GM12873 (cell line): ENCODE data around the gene RCOR2.

Experiments
- CTCF ChIP-seq: IDR thresholded peaks from 2 replicates; pipeline ENCODE4 v1.5.1; 2012; ENCODE audit warnings: low read depth, mild to moderate bottlenecking, moderate library complexity, low read length, control low read depth; ENCODE audit not compliant: insufficient read depth; ENCODE audit errors: missing control alignments

The RCOR2 gene

DNA sequence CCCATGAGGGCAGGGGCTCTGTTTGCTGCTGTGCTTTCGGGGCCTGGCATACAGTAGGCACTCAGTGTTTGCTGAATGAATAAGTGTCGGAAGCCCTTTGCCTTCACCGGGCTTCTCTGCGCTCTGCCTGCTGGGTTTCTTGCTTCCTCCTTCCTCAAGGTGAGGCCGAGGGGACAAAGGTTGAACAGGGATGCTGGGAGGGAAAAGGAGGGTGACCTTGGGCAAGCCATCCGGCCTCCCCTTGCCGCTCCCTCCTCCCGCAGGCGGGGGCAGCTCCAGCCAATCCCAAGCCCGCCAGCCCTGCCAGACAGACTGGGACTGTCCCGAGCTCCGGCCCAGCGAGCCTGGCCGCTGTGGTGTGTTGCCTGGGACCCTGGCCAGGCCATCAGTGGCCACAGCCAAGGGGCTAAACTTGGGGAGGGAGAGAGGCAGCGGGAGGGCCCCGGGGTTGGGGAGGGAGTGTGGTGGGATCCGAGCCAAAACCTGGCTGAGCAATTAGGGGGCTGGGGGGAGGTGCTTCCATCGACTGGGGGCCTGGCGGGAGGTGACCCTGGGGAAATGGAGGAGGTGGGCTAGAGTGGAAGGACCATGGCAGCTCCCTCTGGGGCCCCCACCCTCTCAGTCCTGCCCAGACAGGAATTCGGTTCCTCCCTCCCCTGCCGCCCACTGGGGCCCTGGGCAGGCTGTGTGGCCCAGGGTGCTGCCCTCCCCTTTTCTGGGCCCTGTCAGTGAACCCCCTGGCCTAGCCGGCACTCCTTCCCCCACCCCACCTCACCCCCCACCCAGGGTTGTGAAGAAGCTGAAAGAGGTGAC lies 3.4 kb upstream of the RCOR2 start:
- no peak for TF ChIP-seq CTCF

- TF ChIP-seq CTCF: no peak
Measured at GRCh38 chr11:63919267-63920125, 2.5 kb upstream of the RCOR2 start.

GRCh38 chr11:63918507-63919191 lies 1.7 kb upstream of the RCOR2 start:
- TF ChIP-seq CTCF: no peak

DNA sequence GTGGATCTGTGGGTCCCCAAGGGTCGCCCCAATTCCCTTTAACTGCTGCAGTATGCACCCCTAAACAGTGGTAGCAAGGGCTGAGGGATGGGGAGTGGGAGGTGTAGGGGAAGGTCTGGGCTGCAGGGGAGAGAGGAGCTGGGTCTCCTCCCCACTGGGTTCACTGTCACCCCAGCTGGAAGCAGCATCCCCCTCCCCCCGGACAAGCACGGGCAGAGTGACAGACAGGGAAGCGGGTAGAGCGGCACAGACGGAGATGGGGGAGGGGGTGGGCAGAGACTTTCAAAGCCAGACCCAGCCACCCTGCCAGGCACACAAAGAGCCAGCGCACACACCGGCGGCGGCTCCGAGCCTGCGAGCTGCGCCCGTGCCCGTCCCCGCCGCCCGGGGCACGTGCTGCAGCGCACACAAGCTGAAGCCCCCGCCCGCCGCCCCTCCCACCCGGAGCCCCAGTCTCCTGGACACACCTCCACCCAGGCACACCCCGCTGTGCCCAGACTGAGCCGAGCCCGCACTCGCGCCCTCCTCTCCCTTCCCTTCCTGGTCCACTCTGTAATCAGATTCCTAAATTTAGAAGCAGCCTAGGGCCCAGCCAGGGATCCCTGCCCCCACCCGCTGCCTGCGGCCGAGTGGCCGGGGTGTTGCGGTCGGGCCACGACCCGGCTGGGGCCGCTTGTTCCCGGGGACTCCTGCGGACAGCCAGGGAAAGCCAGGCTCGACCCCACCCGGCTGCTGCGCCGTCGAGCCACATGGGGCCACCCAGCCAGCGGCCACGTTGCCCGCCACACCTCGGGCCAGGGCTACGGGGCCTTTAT lies 935 bp upstream of the RCOR2 start:
- TF ChIP-seq CTCF: no peak

DNA sequence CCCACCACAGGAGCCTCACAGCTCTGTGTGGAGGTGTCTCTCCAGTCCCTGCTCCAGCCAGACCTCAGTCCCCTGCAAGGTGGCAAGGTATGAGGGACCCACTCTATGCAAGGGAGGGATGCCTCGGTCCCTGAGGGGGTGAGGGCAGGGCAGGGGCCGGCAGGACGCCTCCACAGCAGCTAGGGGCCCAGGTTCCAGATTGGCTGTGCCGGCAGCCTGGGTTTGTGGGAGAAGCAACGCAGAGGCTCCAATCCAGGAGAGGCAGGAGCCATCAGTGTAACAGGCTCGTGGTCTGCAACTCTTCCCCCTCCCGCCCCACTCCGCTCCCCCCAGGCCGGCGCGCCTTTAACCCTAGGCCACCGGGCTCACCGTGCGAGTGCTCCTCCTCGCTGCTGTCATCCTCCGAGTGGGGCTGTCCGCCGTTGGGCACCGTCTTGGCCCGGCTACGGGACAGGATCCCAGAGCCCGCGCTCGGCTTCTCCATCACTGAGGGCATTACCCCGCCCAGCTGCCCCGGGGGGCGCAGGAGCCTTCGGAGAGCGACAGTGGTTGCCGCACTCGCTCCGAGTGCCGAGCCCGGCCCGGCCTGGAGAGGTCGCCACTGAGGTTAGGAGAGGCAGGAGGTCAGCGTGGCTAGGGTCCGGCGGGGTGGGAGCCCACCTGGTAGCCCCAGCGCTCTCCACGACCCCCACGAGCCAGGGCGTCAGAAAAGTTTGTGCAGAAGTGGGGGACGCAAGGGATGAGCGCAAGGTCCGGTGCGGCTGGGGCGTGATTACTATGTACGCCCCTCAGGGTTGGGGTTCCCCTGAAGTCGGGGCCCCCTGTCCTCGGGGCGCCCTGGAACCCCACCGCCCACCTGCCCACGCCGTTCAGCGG lies 765 bp downstream of the RCOR2 start:
- peak; percentile 65 for TF ChIP-seq CTCF

DNA sequence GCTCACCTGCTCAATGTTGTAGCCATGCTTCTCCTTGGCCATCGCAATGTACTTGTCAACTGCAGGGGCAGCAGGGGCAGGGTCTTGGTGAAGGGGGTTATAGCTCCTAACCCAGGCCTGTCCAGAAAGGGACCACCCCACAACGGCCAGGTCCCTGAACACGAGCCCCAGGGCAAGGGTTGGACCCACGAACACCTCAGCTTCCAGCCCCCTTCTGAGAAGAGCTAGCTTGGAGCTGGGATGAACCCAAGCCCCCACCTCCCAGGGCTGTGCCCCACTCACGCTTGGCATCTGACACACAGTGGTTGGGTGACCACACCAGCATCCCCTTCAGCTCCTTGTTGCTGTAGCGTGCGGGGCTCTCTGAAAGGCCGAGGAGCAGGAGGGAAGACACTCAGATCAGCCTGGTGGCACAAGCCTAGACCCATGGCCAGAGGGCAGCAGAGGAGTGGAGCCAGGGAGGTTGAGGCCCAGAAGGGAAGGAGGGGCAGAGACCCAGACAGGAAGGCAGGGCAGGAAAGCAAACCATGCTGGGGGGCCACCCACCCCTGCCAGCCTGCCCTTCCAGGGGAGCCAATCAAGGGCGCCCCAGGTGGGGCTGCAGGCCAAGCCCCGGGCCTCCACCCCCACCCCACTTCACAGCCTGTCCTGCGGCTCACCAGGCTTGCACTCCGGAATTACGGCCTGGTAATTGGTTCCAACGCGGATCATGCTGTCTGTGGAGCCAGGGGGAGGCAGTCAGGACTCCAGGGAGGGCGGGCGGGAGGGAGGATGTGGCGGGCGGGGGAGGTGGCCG lies 1.9 kb downstream of the RCOR2 start:
- TF ChIP-seq CTCF: no peak
